IPS-20b (cell line): Measurements from ENCODE around the gene ARMCX6.
"Not testable (repeated sequence)": the region's sequence is repeated elsewhere in the genome, so short reads cannot be mapped to it uniquely, and the experiment has no call there.

Source experiments
- H3K27ac ChIP-seq: one replicate; pipeline ENCODE4 v1.5.1; 2013; ENCODE audit warnings: low read length
- H3K27me3 ChIP-seq: 2 replicates; pipeline ENCODE4 v1.6.1; 2013; ENCODE audit warnings: mild to moderate bottlenecking, low read length, inconsistent platforms; ENCODE audit not compliant: insufficient read depth
- H3K36me3 ChIP-seq: 2 replicates; pipeline ENCODE4 v1.6.1; 2013; ENCODE audit warnings: low read depth, mild to moderate bottlenecking, inconsistent platforms, low read length, moderate library complexity; ENCODE audit not compliant: insufficient read depth
- H3K4me1 ChIP-seq: 2 replicates; pipeline ENCODE4 v1.6.1; 2013; ENCODE audit warnings: mild to moderate bottlenecking, control low read depth, inconsistent platforms, low read length, moderate library complexity; ENCODE audit not compliant: insufficient read depth
- H3K4me3 ChIP-seq: 2 replicates; pipeline ENCODE4 v1.5.1; 2013; ENCODE audit warnings: mild to moderate bottlenecking, low read length, inconsistent platforms
- H3K9ac ChIP-seq: 2 replicates; pipeline ENCODE4 v1.6.1; 2013; ENCODE audit warnings: low read depth, mild to moderate bottlenecking, inconsistent platforms, low read length, moderate library complexity
- H3K9me3 ChIP-seq: 2 replicates; pipeline ENCODE4 v1.6.1; 2013; ENCODE audit warnings: mild to moderate bottlenecking, low read depth, low read length, inconsistent platforms; ENCODE audit not compliant: insufficient read depth

The ARMCX6 gene

DNA sequence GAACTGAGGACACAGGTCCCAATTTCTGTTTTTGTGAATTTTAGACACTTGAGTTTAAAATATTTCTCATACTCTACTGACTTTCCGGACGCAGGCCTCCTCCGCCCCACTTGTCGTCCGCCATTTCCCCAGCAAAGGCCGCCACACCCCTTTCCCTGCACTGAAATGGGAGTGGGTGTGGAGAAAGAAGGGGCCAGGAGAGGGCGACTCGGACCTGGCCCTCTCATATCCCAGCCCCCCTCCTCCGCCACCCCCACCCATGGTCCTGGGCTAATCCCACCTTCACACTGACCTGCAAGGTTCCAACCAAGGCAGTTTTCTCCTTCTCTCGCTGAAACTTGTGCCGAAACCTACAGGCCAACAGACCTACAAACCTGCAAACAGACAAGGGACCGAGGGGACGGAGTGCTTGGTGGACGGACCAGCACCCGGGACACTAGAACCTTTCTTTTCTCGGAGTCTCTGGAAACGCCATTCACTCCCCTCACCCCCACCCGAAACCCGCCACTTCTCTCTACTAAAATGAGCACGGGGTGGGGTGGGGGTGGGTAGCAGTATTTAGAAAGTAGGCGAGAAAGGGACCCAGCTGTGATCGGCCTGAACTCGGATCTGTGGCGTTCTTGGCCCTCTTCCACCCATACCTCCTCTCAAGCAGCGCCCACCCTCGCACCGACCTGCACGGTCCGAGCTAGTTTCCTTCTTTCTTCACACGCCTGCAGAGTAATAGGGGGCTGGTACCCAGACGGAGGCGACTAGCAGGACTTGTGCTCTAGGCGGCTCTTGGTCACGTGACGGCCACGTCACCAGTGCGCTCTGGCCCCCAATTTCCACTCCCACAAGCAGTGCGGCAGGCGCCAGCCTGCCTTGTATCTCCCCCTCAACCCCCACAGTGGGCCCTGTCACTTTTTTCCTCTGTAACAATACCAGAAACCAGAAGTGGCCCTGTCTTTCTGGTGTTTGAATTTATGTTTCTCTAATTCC lies at the start of gene ARMCX6:
Gene ARMCX6, minus strand, starts transcription at position 790 of the 981 bp plus-strand sequence. CDS start 1,380 bp downstream, outside the sequence.
- H3K27ac ChIP-seq, result peak within 1 kb of the TSS; percentile 74
- peak within 1 kb of the TSS; percentile 89 for H3K4me3 ChIP-seq
- H3K9me3 ChIP-seq, result no peaks in the 10 kb centered on the region
- peaks cover 5% of the 10 kb centered on the region; the same call in 1 of the 2 replicates for H3K36me3 ChIP-seq
- H3K27me3 ChIP-seq, result no peaks in the 10 kb centered on the region
- no peaks in the 10 kb centered on the region; the same call in 1 of the 2 replicates for H3K4me1 ChIP-seq
- H3K9ac ChIP-seq, result peak within 1 kb of the TSS; percentile 88

DNA sequence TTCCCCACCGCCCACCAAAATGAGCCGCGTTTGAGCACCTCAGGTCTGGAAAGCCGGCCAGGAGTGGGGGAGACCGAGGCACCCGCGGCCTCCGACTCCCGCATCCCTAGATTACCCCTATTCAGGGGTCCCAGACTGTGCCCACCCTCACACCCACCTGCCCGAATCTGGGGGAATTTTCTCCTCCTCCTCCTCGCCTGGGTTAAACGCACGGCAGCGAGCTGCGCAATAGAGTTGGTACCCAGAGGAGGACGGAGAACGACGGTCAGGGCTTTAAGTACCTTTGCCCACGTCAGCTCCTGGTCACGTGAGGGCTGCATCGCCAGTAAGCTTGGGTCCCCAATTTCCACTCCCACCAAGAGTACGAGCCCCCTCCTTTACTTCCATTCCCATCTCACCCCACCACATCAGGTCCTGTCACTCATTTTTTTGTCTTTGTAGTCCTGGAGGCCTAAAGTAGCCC lies 41.8 kb upstream of the ARMCX6 start, which contains the start of gene ARMCX2:
Gene ARMCX2, minus strand, starts transcription at position 250 of the 463 bp plus-strand sequence. CDS start 2,262 bp downstream, outside the sequence.
- Histone ChIP-seq H3K9ac (peak within 1 kb of the TSS; percentile 89; the same call in 1 of the 2 replicates), H3K27ac (peak within 1 kb of the TSS; percentile 71), H3K36me3 (peaks cover 29% of the 10 kb centered on the region), H3K4me3 (peak within 1 kb of the TSS; percentile 94), H3K27me3 (no peaks in the 10 kb centered on the region), H3K4me1 (peaks cover 2% of the 10 kb centered on the region; the same call in 1 of the 2 replicates), H3K9me3 (no peaks in the 10 kb centered on the region)

DNA sequence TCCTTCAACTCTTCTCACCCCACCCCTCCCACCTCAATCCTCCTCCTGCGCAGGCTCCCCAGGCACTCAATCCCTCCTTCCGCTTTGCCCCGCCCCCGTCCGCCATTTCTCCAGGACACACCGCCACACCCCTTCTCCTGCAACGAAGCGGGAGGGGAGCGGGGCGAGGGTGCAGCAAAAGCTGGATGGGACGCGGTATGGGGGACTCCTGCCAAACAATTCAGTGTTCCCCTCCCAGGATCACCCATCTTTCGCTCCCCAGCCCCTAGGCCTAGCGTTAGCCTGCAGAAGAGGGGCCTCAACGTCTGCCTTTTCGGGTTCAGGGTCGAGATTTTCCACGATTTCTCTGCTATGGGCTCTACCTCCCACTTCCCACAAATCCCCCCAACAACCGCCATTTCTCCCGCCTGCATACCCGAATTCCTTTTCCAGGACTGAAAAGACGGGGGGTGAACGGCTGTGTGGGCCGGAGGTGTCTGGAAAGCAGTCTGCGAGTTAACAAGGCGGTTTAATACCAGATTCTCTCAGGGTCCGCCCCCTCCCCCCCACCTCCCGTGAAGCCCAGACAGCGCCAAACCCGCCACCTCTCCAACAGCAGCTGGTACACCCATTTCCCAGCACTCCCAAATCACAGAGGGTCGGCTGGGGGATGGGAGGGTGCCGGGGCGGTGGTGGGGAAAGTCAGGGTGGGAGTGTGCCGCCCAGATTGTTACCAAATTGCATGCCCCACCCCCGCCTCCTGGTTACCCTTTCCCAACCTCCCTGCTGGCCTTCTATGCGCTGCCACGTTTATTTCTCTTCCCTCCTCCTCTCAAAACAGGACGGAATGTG lies 41.1 kb upstream of the ARMCX6 start:
- Histone ChIP-seq H3K9ac (peak overlapping the region; percentile 89; the same call in 1 of the 2 replicates), H3K4me1 (peaks cover 2% of the 10 kb centered on the region; the same call in 1 of the 2 replicates), H3K36me3 (peaks cover 29% of the 10 kb centered on the region), H3K27ac (peak overlapping the region; percentile 71), H3K27me3 (no peaks in the 10 kb centered on the region), H3K4me3 (peak overlapping the region; percentile 94), H3K9me3 (no peaks in the 10 kb centered on the region)

DNA sequence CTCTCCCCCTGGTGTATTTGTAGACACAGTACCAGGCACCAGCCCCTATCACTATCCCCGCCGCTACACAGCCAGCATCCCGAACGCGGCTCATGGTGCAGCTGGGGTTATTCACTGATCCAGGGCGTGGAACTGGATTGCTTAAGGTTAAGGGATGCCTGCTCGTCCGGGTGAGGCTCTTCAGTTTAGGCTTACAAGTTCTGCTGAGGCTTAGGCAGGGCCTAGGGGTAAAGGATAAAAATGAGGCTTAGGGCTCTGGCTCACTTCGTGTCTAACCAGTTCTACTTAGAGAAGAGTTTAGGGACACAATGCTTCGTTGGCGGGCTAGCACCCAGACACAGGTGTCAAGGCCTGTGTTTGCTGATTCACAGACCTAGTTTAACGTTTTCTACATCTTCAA lies 39.7 kb upstream of the ARMCX6 start:
- H3K27ac ChIP-seq, result no peak overlapping the region
- no peaks in the 10 kb centered on the region for H3K27me3 ChIP-seq
- H3K4me3 ChIP-seq, result no peak overlapping the region
- H3K4me1 ChIP-seq, result peaks cover 2% of the 10 kb centered on the region; the same call in 1 of the 2 replicates
- H3K9me3 ChIP-seq, result no peaks in the 10 kb centered on the region
- no peak overlapping the region for H3K9ac ChIP-seq
- peaks cover 29% of the 10 kb centered on the region for H3K36me3 ChIP-seq

DNA sequence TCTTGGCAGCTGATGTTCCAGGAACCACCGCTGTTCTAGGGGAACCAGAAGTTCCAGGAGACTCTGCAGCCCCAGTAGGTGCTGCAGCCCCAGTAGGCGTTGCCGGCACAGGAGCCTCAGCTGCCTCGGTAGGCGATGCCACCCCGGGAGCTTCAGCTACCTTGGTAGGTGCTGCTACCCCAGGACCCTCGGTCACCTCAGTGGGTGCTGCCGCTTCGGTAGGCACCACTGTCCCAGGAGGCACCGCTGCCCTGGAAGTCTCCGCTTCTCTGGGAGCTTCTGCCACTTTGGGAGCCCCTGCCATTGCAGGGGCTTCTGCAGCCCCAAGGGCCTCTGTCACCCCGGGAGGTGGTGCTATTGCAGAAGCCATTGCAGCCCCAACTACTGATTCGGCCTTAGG lies 39.0 kb upstream of the ARMCX6 start:
- Histone ChIP-seq H3K4me3 (no peak overlapping the region), H3K9ac (no peak overlapping the region), H3K9me3 (no peaks in the 10 kb centered on the region)

DNA sequence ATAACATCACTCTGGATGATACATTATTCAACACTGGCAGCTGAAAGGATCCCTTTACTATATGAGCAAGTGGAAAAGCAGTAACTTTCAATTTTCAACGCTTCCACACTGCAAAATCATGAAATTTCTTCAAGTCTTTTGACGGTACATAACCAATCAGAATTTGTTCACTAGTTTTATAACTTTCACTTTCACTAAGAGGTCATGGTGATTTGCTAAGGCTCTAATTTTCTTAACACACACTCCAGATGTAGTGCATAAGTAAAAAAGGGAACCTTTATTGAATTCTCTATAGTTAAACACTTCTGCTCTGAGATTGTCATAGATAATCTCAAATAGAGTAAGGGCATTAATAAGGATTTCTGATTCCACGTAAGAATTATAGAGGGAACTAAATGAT lies 37.7 kb upstream of the ARMCX6 start:
- no peak overlapping the region for H3K9ac ChIP-seq
- no peaks in the 10 kb centered on the region for H3K9me3 ChIP-seq
- no peaks in the 10 kb centered on the region for H3K27me3 ChIP-seq
- peaks cover 2% of the 10 kb centered on the region; the same call in 1 of the 2 replicates for H3K4me1 ChIP-seq
- H3K27ac ChIP-seq, result no peak overlapping the region
- peaks cover 29% of the 10 kb centered on the region for H3K36me3 ChIP-seq
- no peak overlapping the region for H3K4me3 ChIP-seq

More for the DNA sequence above, 39.0 kb upstream of the ARMCX6 start:
- Histone ChIP-seq H3K4me1 (peaks cover 2% of the 10 kb centered on the region; the same call in 1 of the 2 replicates), H3K27ac (no peak overlapping the region), H3K27me3 (no peaks in the 10 kb centered on the region), H3K36me3 (peaks cover 29% of the 10 kb centered on the region)

DNA sequence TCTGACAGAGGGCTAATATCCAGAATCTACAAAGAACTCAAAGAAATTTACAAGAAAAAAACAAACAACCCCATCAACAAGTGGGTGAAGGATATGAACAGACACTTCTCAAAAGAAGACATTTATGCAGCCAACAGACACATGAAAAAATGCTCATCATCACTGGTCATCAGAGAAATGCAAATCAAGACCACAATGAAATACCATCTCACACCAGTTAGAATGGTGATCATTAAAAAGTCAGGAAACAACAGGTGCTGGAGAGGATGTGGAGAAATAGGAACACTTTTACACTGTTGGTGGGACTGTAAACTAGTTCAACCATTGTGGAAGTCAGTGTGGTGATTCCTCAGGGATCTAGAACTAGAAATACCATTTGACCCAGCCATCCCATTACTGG lies 29.9 kb upstream of the ARMCX6 start:
- not testable (repeated sequence) for H3K27me3 ChIP-seq, H3K4me3 ChIP-seq, H3K27ac ChIP-seq, H3K4me1 ChIP-seq, H3K36me3 ChIP-seq, H3K9me3 ChIP-seq, H3K9ac ChIP-seq

DNA sequence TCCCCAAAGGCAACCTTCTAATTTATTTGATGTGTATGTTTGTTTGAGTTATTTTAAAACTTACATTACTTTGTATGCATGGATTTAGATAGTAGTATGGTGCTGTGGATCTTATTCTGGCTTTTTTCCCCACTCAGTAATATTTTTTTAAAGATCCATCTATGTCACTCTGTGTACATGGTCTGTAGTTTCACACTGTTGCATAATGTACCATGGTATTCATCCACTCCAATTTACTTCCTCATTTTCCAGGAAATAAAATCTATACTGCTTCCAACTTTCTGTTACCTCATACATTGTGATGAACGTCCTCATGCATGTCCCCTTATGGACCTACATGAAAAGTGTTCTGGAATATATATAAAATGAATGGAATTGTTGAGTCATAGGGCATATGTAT lies 24.3 kb upstream of the ARMCX6 start:
- no peaks in the 10 kb centered on the region for H3K9me3 ChIP-seq
- H3K36me3 ChIP-seq, result no peaks in the 10 kb centered on the region
- no peak overlapping the region for H3K9ac ChIP-seq
- H3K27ac ChIP-seq, result no peak overlapping the region
- no peaks in the 10 kb centered on the region for H3K4me1 ChIP-seq
- H3K4me3 ChIP-seq, result no peak overlapping the region
- H3K27me3 ChIP-seq, result no peaks in the 10 kb centered on the region

DNA sequence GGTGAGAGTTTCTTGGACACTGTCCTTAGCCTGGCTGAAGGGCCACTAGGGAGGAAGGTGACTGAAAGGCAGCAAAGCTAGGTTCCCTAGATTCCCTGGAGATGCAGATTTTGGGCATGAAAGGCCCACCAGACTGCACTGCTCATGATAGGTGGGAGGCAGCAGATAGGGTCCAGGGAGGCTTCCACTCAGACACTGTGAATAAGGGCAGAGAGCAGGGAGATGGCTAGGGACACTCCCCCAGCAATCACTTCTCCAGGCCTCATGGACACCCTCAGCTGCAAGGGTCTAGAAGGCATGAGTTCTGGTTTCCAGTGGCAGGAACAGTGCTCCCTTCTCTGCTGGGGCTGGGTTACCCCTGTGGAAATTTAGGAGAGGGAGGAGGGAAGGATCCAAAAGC lies 21.8 kb upstream of the ARMCX6 start:
- Histone ChIP-seq H3K27me3 (no peaks in the 10 kb centered on the region), H3K27ac (no peak overlapping the region), H3K9me3 (no peaks in the 10 kb centered on the region), H3K9ac (no peak overlapping the region), H3K4me1 (no peaks in the 10 kb centered on the region), H3K4me3 (no peak overlapping the region), H3K36me3 (no peaks in the 10 kb centered on the region)

DNA sequence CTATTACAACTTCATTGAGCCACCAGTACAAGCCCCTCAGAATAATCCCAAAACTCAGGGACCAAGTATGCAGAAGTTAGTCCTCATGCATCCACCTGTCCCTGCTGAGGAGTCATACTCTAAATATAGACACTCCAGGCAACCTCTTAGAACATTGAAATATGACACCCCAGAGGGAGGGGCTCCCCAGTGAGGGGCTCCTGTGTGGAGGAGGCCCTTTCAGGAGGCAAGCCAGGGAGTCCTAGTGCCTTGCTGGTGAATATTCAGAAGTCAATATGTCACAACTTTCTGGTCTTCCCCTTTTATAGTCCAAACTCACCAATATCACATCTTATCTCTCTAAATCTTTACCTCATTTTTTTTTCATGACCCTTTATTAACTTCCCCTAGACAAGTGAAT lies 1.6 kb upstream of the ARMCX6 start:
- Histone ChIP-seq H3K9me3 (no peaks in the 10 kb centered on the region), H3K4me3 (no peak overlapping the region), H3K27ac (no peak overlapping the region), H3K36me3 (peaks cover 5% of the 10 kb centered on the region; the same call in 1 of the 2 replicates), H3K27me3 (no peaks in the 10 kb centered on the region), H3K9ac (no peak overlapping the region), H3K4me1 (no peaks in the 10 kb centered on the region; the same call in 1 of the 2 replicates)

DNA sequence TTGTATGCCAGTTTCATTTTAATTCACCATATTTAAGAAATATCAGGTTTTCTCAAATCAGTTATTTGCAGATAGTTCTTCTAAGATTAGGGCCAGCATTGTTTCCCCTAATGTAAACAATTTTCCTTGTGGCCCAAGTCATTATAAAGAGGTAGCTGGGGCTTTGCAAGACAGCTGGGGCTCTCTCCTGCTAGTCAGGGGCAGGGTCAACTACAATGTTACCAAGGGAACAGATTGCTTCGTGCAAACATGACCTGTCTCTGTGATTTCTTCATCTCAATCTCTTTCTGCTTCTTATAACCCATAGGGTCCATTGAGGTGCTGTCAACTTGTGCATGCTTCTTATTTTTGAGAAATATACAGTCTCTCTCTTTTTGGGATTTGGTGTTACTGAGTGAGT lies 12.1 kb downstream of the ARMCX6 start:
- H3K27me3 ChIP-seq, result no peaks in the 10 kb centered on the region

More for the DNA sequence above, 12.1 kb downstream of the ARMCX6 start:
- H3K4me1 ChIP-seq, result no peaks in the 10 kb centered on the region
- H3K9me3 ChIP-seq, result no peaks in the 10 kb centered on the region
- no peak overlapping the region for H3K9ac ChIP-seq
- no peak overlapping the region for H3K27ac ChIP-seq
- no peak overlapping the region for H3K4me3 ChIP-seq
- H3K36me3 ChIP-seq, result no peaks in the 10 kb centered on the region
